H9 (cell line): Measurements from ENCODE around the gene OR4D5. TPM values are rescaled to one million over a fixed set of nuclear protein-coding genes. Genes with fewer than 3 reads are reported as not detected.

Experiments used
- DNase-seq: peaks from one replicate; pipeline ENCODE4 v3.0.0-alpha.2; 2017
- H2AFZ ChIP-seq: one replicate; pipeline ENCODE4 v1.6.1; 2013; ENCODE audit warnings: mild to moderate bottlenecking, low read length, control low read depth, moderate library complexity
- H2AK5ac ChIP-seq: 2 replicates; pipeline ENCODE4 v1.6.1; 2013; ENCODE audit warnings: low read length, control low read depth, mixed read lengths; ENCODE audit not compliant: insufficient read length
- H2BK120ac ChIP-seq: one replicate; pipeline ENCODE4 v1.6.1; 2013; ENCODE audit warnings: low read depth, mild to moderate bottlenecking, low read length, control low read depth, inconsistent platforms; ENCODE audit not compliant: poor library complexity, severe bottlenecking
- H2BK12ac ChIP-seq: 2 replicates; pipeline ENCODE4 v1.6.1; 2013; ENCODE audit warnings: low read length, control low read depth, mixed read lengths, low read depth; ENCODE audit not compliant: insufficient read length
- H2BK15ac ChIP-seq: 2 replicates; pipeline ENCODE4 v1.6.1; 2013; ENCODE audit warnings: low read depth, low read length, control low read depth
- H2BK20ac ChIP-seq: one replicate; pipeline ENCODE4 v1.6.1; 2013; ENCODE audit warnings: low read depth, mild to moderate bottlenecking, low read length, control low read depth, inconsistent platforms; ENCODE audit not compliant: poor library complexity, severe bottlenecking
- H2BK5ac ChIP-seq: 2 replicates; pipeline ENCODE4 v1.6.1; 2013; ENCODE audit warnings: low read length, control low read depth, mixed read lengths; ENCODE audit not compliant: insufficient read length
- H3K14ac ChIP-seq: 2 replicates; pipeline ENCODE4 v1.6.1; 2013; ENCODE audit warnings: low read length, control low read depth; ENCODE audit not compliant: insufficient read depth
- H3K18ac ChIP-seq: 2 replicates; pipeline ENCODE4 v1.6.1; 2013; ENCODE audit warnings: low read depth, mild to moderate bottlenecking, mixed read lengths, low read length, control low read depth; ENCODE audit not compliant: insufficient read length
- H3K23ac ChIP-seq: 2 replicates; pipeline ENCODE4 v1.6.1; 2013; ENCODE audit warnings: low read length, control low read depth, mixed read lengths, low read depth; ENCODE audit not compliant: insufficient read length
- H3K23me2 ChIP-seq: 2 replicates; pipeline ENCODE4 v1.6.1; 2013; ENCODE audit warnings: low read depth, mild to moderate bottlenecking, mixed read lengths, low read length, control low read depth; ENCODE audit not compliant: insufficient read length, poor library complexity, severe bottlenecking
- H3K27ac ChIP-seq: 2 replicates; pipeline ENCODE4 v1.5.1; 2013; ENCODE audit warnings: low read length, control low read depth, mixed read lengths, low read depth; ENCODE audit not compliant: insufficient read length
- H3K27me3 ChIP-seq: 2 replicates; pipeline ENCODE4 v1.6.1; 2013; ENCODE audit warnings: low read length, control low read depth, inconsistent platforms; ENCODE audit not compliant: insufficient read depth
- H3K4ac ChIP-seq: 2 replicates; pipeline ENCODE4 v1.6.1; 2013; ENCODE audit warnings: low read depth, mild to moderate bottlenecking, control low read depth, inconsistent platforms, low read length, moderate library complexity
- H3K4me1 ChIP-seq: 2 replicates; pipeline ENCODE4 v1.6.1; 2013; ENCODE audit warnings: low read length, control low read depth, inconsistent platforms; ENCODE audit not compliant: insufficient read depth
- H3K4me2 ChIP-seq: 2 replicates; pipeline ENCODE4 v1.6.1; 2013; ENCODE audit warnings: low read length, control low read depth, mixed read lengths; ENCODE audit not compliant: insufficient read length, insufficient read depth
- H3K56ac ChIP-seq: 2 replicates; pipeline ENCODE4 v1.6.1; 2013; ENCODE audit warnings: low read depth, mild to moderate bottlenecking, mixed read lengths, low read length, control low read depth; ENCODE audit not compliant: insufficient read length
- H3K79me1 ChIP-seq: 2 replicates; pipeline ENCODE4 v1.6.1; 2013; ENCODE audit warnings: low read depth, mild to moderate bottlenecking, moderate library complexity, low read length, control low read depth, inconsistent platforms; ENCODE audit not compliant: insufficient read depth, poor library complexity, severe bottlenecking
- H3K79me2 ChIP-seq: 2 replicates; pipeline ENCODE4 v1.6.1; 2013; ENCODE audit warnings: low read length, control low read depth, inconsistent platforms; ENCODE audit not compliant: insufficient read depth
- H3K9ac ChIP-seq: 2 replicates; pipeline ENCODE4 v1.6.1; 2013; ENCODE audit warnings: low read length, control low read depth, mixed read lengths; ENCODE audit not compliant: insufficient read length; ENCODE audit errors: extremely low read depth
- H3K9me3 ChIP-seq: one replicate; pipeline ENCODE4 v1.6.1; 2013; ENCODE audit warnings: low read depth, low read length, inconsistent platforms; ENCODE audit not compliant: control insufficient read depth
- H3T11ph ChIP-seq: one replicate; pipeline ENCODE4 v1.6.1; 2013; ENCODE audit warnings: mild to moderate bottlenecking, low read length, control low read depth, inconsistent platforms
- H4K20me1 ChIP-seq: one replicate; pipeline ENCODE4 v1.6.1; 2013; ENCODE audit not compliant: control insufficient read depth, insufficient read length, insufficient read depth
- H4K5ac ChIP-seq: 2 replicates; pipeline ENCODE4 v1.6.1; 2013; ENCODE audit warnings: low read depth, mild to moderate bottlenecking, mixed read lengths, low read length, control low read depth; ENCODE audit not compliant: insufficient read length
- H4K8ac ChIP-seq: replicated peaks from 2 replicates; pipeline ENCODE4 v1.6.1; 2013; ENCODE audit warnings: low read length, control low read depth, mixed read lengths, low read depth; ENCODE audit not compliant: insufficient read length
- H4K91ac ChIP-seq: 2 replicates; pipeline ENCODE4 v1.6.1; 2013; ENCODE audit warnings: low read depth, mild to moderate bottlenecking, moderate library complexity, mixed read lengths, low read length, control low read depth; ENCODE audit not compliant: insufficient read length
- H3K27ac Mint-ChIP-seq, 3 experiments: 2 replicates in 2 of 3; 3 replicates in 1 of 3; pipeline ENCODE4 v1.8.0; 2020 to 2021; ENCODE audit warnings: mixed read lengths in 3 of 3, mild to moderate bottlenecking in 1 of 3, moderate library complexity in 1 of 3
- H3K27me3 Mint-ChIP-seq: 2 replicates; pipeline ENCODE4 v1.8.0; 2021; ENCODE audit warnings: low read depth, mild to moderate bottlenecking, moderate library complexity, mixed read lengths
- H3K36me3 Mint-ChIP-seq, 3 experiments: 2 replicates in 2 of 3; 3 replicates in 1 of 3; pipeline ENCODE4 v1.8.0; 2020 to 2021; ENCODE audit warnings: low read depth in 3 of 3, mixed read lengths in 3 of 3; ENCODE audit not compliant: insufficient read depth in 1 of 3
- H3K4me1 Mint-ChIP-seq, 2 experiments: 2 replicates each; pipeline ENCODE4 v1.8.0; 2020; ENCODE audit warnings: mixed read lengths in 2 of 2
- H3K4me3 Mint-ChIP-seq, 2 experiments: 2 replicates in 1 of 2; 3 replicates in 1 of 2; pipeline ENCODE4 v1.8.0; 2020 to 2021; ENCODE audit warnings: mild to moderate bottlenecking in 2 of 2, mixed read lengths in 2 of 2, moderate library complexity in 1 of 2
- H3K9me3 Mint-ChIP-seq, 2 experiments: 2 replicates in 1 of 2; 3 replicates in 1 of 2; pipeline ENCODE4 v1.8.0; 2020; ENCODE audit warnings: mild to moderate bottlenecking in 2 of 2, mixed read lengths in 2 of 2, moderate library complexity in 1 of 2
- WGBS: extraction: QIAGEN DNeasy Blood & Tissue Kit; methylation state at CpG from one replicate; pipeline ENCODE4 v1.1.7; 2013; ENCODE audit warnings: missing lambda C conversion rate, low lambda C conversion rate, mixed read lengths; ENCODE audit not compliant: insufficient read length; ENCODE audit errors: extremely low coverage; 5-methylcytosine and 5-hydroxymethylcytosine counted together
- total RNA-seq: library from RNA; stranded (reverse); gene quantifications from 2 replicates; pipeline ENCODE4 v1.2.1, GENCODE V29; 2021
- TF ChIP-seq, protein P1 (sequence below): fragments of 200-600 bp; sonication (generic); conservative IDR thresholded peaks from 3 replicates; pipeline ENCODE4 v1.8.0; 2021; ENCODE audit warnings: antibody characterized with exemption, mild to moderate bottlenecking

The OR4D5 gene
- total RNA-seq, 1 experiment from 2014 or later, result not detected

DNA sequence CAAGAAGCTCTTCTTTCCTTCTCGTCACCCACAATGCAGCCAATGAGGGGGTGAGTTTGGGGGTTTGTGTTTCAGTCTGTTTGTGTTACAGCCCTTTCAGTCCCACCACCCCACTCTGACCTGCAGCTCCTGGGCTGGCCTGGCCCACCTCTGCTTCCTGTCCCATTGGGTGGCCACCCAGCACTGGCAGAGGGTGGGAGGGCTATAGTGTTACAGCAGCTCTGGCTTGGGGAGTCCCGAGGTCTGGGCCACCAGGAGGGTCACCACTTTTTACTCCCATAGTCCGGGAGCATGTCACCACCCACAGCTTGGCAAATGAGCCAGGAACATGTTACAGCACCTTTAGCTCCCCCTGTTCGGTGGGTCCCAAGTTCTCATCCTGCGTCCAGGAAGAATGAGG lies 39.9 kb downstream of the OR4D5 start:
- no peak overlapping the region for H2BK12ac ChIP-seq
- no peak overlapping the region for H3K4me3 Mint-ChIP-seq
- no peaks in the 10 kb centered on the region for H4K20me1 ChIP-seq
- no peak for DNase-seq
- H3K27ac ChIP-seq, result no peak overlapping the region
- peaks cover 5 to 16% (median 7%) of the 10 kb centered on the region in 3 experiments; a peak in 6 of 7 replicates for H3K36me3 Mint-ChIP-seq
- no peaks in the 10 kb centered on the region for H3K23me2 ChIP-seq
- H3K4ac ChIP-seq, result no peak overlapping the region
- no peaks in the 10 kb centered on the region for H3K79me1 ChIP-seq
- H4K8ac ChIP-seq, result no peak overlapping the region
- H3K27ac Mint-ChIP-seq, result no peak overlapping the region
- H2BK20ac ChIP-seq, result no peak overlapping the region
- no peak overlapping the region for H3K23ac ChIP-seq
- no peaks in the 10 kb centered on the region; the same call in 1 of the 2 replicates for H3K27me3 Mint-ChIP-seq
- no peak overlapping the region for H3K56ac ChIP-seq
- H3K79me2 ChIP-seq, result no peaks in the 10 kb centered on the region
- no peak overlapping the region for H2AK5ac ChIP-seq
- no peak overlapping the region for H4K5ac ChIP-seq
- H2AFZ ChIP-seq, result no peak overlapping the region
- no peak overlapping the region for H3K4me2 ChIP-seq
- H3K9me3 ChIP-seq, result no peaks in the 10 kb centered on the region
- H3K4me1 Mint-ChIP-seq, result peaks cover 14 to 15% of the 10 kb centered on the region in 2 experiments
- H3K18ac ChIP-seq, result no peak overlapping the region
- H3K14ac ChIP-seq, result no peak overlapping the region
- H4K91ac ChIP-seq, result no peak overlapping the region
- WGBS, result no CpG with 5 or more reads among the region's 5 CpGs
- TF ChIP-seq, protein P1, sequence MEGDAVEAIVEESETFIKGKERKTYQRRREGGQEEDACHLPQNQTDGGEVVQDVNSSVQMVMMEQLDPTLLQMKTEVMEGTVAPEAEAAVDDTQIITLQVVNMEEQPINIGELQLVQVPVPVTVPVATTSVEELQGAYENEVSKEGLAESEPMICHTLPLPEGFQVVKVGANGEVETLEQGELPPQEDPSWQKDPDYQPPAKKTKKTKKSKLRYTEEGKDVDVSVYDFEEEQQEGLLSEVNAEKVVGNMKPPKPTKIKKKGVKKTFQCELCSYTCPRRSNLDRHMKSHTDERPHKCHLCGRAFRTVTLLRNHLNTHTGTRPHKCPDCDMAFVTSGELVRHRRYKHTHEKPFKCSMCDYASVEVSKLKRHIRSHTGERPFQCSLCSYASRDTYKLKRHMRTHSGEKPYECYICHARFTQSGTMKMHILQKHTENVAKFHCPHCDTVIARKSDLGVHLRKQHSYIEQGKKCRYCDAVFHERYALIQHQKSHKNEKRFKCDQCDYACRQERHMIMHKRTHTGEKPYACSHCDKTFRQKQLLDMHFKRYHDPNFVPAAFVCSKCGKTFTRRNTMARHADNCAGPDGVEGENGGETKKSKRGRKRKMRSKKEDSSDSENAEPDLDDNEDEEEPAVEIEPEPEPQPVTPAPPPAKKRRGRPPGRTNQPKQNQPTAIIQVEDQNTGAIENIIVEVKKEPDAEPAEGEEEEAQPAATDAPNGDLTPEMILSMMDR, result no peak
- peaks cover 14% of the 10 kb centered on the region in 2 experiments for H3K9me3 Mint-ChIP-seq
- no peak overlapping the region for H3T11ph ChIP-seq
- no peak overlapping the region for H3K9ac ChIP-seq
- H2BK120ac ChIP-seq, result no peak overlapping the region
- no peaks in the 10 kb centered on the region for H3K4me1 ChIP-seq
- H3K27me3 ChIP-seq, result no peaks in the 10 kb centered on the region
- H2BK5ac ChIP-seq, result no peak overlapping the region
- H2BK15ac ChIP-seq, result no peak overlapping the region

Other genes starting within 250 kb of the OR4D5 start
- gene ZNF202, start 198.0 kb upstream of the OR4D5 start, total RNA-seq, result 46.5 and 49.2 TPM in 2 replicates
- gene OR6X1, start 185.1 kb upstream of the OR4D5 start, total RNA-seq, result not detected in 2 replicates
- gene OR6M1, start 133.3 kb upstream of the OR4D5 start, total RNA-seq, result not detected in 2 replicates
- gene TMEM225, start 53.9 kb upstream of the OR4D5 start, total RNA-seq, result not detected in 2 replicates
- gene OR8D4, start 37.5 kb upstream of the OR4D5 start, total RNA-seq, result not detected in 2 replicates
- not detected in 2 replicates for gene OR6T1, start 4.2 kb downstream of the OR4D5 start, total RNA-seq
- not detected in 2 replicates for gene OR10S1, start 38.2 kb downstream of the OR4D5 start, total RNA-seq
- gene OR10G6, start 55.5 kb downstream of the OR4D5 start, total RNA-seq, result not detected in 2 replicates
- 0.07 TPM in 1 of 2 replicates, not detected in the other for gene OR10G4, start 73.4 kb downstream of the OR4D5 start, total RNA-seq
- gene OR10G9, start 83.4 kb downstream of the OR4D5 start, total RNA-seq, result not detected in 2 replicates
- gene OR10G8, start 87.2 kb downstream of the OR4D5 start, total RNA-seq, result not detected in 2 replicates
- not detected in 2 replicates for gene OR10G7, start 101.7 kb downstream of the OR4D5 start, total RNA-seq
- 15.6 and 16.5 TPM in 2 replicates for gene VWA5A, start 175.8 kb downstream of the OR4D5 start, total RNA-seq
- not detected in 2 replicates for gene OR10D3, start 243.7 kb downstream of the OR4D5 start, total RNA-seq